ENCODE measurements around the gene SIK1. TPM values are rescaled to one million over a fixed set of nuclear protein-coding genes. Genes with fewer than 3 reads are reported as not detected.
"Not testable (repeated sequence)": the region's sequence is repeated elsewhere in the genome, so short reads cannot be mapped to it uniquely, and the experiment has no call there.

The SIK1 gene
- total RNA-seq, 2 experiments from 2014 or later: 5.5 to 8.8 TPM

GRCh38 chr21:43440835-43441727 is 14.2 kb upstream of the SIK1 start:
- POLR2A ChIA-PET: not testable (repeated sequence)

GRCh38 chr21:43439316-43440075 is 12.6 kb upstream of the SIK1 start:
- CTCF ChIA-PET: not testable (repeated sequence)

More at GRCh38 chr21:43440835-43441727, 14.2 kb upstream of the SIK1 start:
- CTCF ChIA-PET: not testable (repeated sequence)

GRCh38 chr21:43436272-43436671 is 9.3 kb upstream of the SIK1 start:
- CTCF ChIA-PET, POLR2A ChIA-PET: not testable (repeated sequence)

More at GRCh38 chr21:43439316-43440075, 12.6 kb upstream of the SIK1 start:
- POLR2A ChIA-PET: not testable (repeated sequence)

- CTCF ChIA-PET, POLR2A ChIA-PET: not testable (repeated sequence)
These were observed 6.6 kb upstream of the SIK1 start for GRCh38 chr21:43433340-43434136.

GRCh38 chr21:43430830-43431416 is 4.0 kb upstream of the SIK1 start:
- CTCF ChIA-PET, POLR2A ChIA-PET: not testable (repeated sequence)

- CTCF ChIA-PET, POLR2A ChIA-PET: not testable (repeated sequence)
These were observed 2.0 kb upstream of the SIK1 start for GRCh38 chr21:43428964-43429363.

GRCh38 chr21:43427242-43427559 is 270 bp upstream of the SIK1 start:
- CTCF ChIA-PET, POLR2A ChIA-PET: not testable (repeated sequence)

- POLR2A ChIA-PET, CTCF ChIA-PET: not testable (repeated sequence)
These were observed 927 bp downstream of the SIK1 start for GRCh38 chr21:43426004-43426403.

GRCh38 chr21:43419475-43419874 is 7.5 kb downstream of the SIK1 start:
- CTCF ChIA-PET, POLR2A ChIA-PET: not testable (repeated sequence)

- CTCF ChIA-PET, POLR2A ChIA-PET: not testable (repeated sequence)
These were observed 12.4 kb downstream of the SIK1 start for GRCh38 chr21:43414576-43414975.

- CTCF ChIA-PET, POLR2A ChIA-PET: not testable (repeated sequence)
These were observed 14.7 kb downstream of the SIK1 start for GRCh38 chr21:43412020-43412788.

GRCh38 chr21:43410456-43411068 is 16.4 kb downstream of the SIK1 start:
- POLR2A ChIA-PET, CTCF ChIA-PET: not testable (repeated sequence)

- POLR2A ChIA-PET, CTCF ChIA-PET: not testable (repeated sequence)
These were observed 19.8 kb downstream of the SIK1 start for GRCh38 chr21:43407139-43407538.

GRCh38 chr21:43404450-43404849 is 22.5 kb downstream of the SIK1 start:
- CTCF ChIA-PET, POLR2A ChIA-PET: not testable (repeated sequence)

GRCh38 chr21:43403651-43404430 is 23.1 kb downstream of the SIK1 start:
- CTCF ChIA-PET, POLR2A ChIA-PET: not testable (repeated sequence)

GRCh38 chr21:43401125-43401524 is 25.8 kb downstream of the SIK1 start:
- POLR2A ChIA-PET, CTCF ChIA-PET: not testable (repeated sequence)

GRCh38 chr21:43399595-43400015 is 27.3 kb downstream of the SIK1 start:
- CTCF ChIA-PET, POLR2A ChIA-PET: not testable (repeated sequence)

GRCh38 chr21:43399136-43399535 is 27.8 kb downstream of the SIK1 start:
- POLR2A ChIA-PET, CTCF ChIA-PET: not testable (repeated sequence)
